Vagina (tissue), 2 donors: ENCODE measurements around the gene SIRPA.

Experiments
- CTCF ChIP-seq, 3 experiments: fragments of 450-650 bp in 2 of 3; fragments of 200-600 bp in 1 of 3; sonication (generic) in 1 of 3; IDR thresholded peaks; one replicate each; pipeline ENCODE4 v1.5.1; 2017 to 2019; ENCODE audit warnings: antibody characterized with exemption in 3 of 3, mild to moderate bottlenecking in 2 of 3, moderate library complexity in 2 of 3
- POLR2A ChIP-seq, 2 donors: fragments of 450-650 bp; IDR thresholded peaks; one replicate each; pipeline ENCODE4 v1.6.1; 2017; ENCODE audit warnings: antibody characterized with exemption in 2 of 2, mild to moderate bottlenecking in 2 of 2, moderate library complexity in 2 of 2

GRCh38 chr20:1868856-1869255, 26.4 kb upstream of the SIRPA start:
- TF ChIP-seq CTCF (IDR thresholded peaks at IDR 0.05) (no peak), POLR2A (IDR thresholded peaks at IDR 0.05) (no peak)
